ENCODE measurements around the gene CCDC9.

GRCh38 chr19:47274891-47275761 lies 18.8 kb downstream of the CCDC9 start:
- TF ChIP-seq CTCF (IDR thresholded peaks at IDR 0.05), result no peak
- no peak for TF ChIP-seq POLR2A (IDR thresholded peaks at IDR 0.05)

Data from esophagus squamous epithelium (tissue), 4 donors.